ENCODE results near the gene CALCR.

Gene CALCR

DNA sequence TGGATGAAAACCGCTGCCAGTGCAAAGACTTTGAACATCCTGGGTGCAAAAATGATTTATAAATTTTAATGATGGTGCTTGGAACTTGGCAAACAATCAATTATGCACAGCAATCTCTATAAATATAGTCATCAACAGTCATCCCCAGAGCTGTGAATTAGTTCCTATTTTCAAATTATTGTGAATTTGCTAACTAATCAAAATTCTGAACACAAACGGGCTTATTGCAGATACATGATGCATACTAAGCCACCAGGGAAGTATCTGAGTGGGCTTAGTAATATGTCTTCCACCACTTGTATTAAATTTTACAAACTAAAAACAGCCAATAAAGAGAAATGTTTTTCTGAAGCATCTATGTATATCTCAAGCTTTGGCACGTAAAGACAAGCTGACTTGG lies 165.2 kb downstream of the CALCR start:
- Histone ChIP-seq H3K9me3 (ENCODE audit: low read depth, low read length) (no peaks in the 10 kb centered on the region), H3K9ac (ENCODE audit: insufficient read length) (no peak overlapping the region), H3K27ac (no peak overlapping the region), H3K4me3 (no peak overlapping the region), H3K36me3 (ENCODE audit: insufficient read depth, low read length) (no peaks in the 10 kb centered on the region)
- TF ChIP-seq FOXP2 (optimal IDR thresholded peaks at IDR 0.05; ENCODE audit: control extremely low read depth, extremely low read length, insufficient read depth) (no peak), EZH2 (IDR thresholded peaks at IDR 0.05) (no peak), POLR2AphosphoS5 (IDR thresholded peaks at IDR 0.05; ENCODE audit: borderline replicate concordance, low read depth, low read length) (no peak)
- no peak for DNase-seq (ENCODE audit: low read depth, low spot score)

DNA sequence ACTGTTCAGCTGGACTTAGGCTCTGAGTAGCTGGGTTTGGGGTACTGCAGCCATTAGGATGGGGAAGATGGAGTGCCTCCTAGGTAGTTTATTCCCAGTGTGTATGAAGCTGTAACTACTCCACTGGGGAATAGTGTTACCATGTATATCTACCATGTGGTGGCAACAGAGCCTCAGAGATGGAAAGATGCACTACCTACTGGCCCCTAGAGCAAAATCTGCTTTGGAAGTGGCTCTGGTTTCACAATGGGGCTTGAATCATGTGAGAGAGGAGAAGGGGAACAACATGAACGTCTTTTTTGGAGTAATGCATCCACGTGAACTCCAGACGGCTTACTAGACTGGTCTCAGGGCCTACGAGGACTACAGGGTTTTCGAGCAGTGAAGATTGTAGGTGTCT lies 167.3 kb downstream of the CALCR start:
- Histone ChIP-seq H3K36me3 (ENCODE audit: insufficient read depth, low read length) (no peaks in the 10 kb centered on the region), H3K4me3 (no peak overlapping the region), H3K9ac (ENCODE audit: insufficient read length) (no peak overlapping the region), H3K9me3 (ENCODE audit: low read depth, low read length) (no peaks in the 10 kb centered on the region), H3K27ac (no peak overlapping the region)
- TF ChIP-seq EZH2 (IDR thresholded peaks at IDR 0.05) (no peak), FOXP2 (optimal IDR thresholded peaks at IDR 0.05; ENCODE audit: control extremely low read depth, extremely low read length, insufficient read depth) (no peak), POLR2AphosphoS5 (IDR thresholded peaks at IDR 0.05; ENCODE audit: borderline replicate concordance, low read depth, low read length) (no peak)
- no peak for DNase-seq (ENCODE audit: low read depth, low spot score)

GRCh38 chr7:93402944-93403343 lies 171.6 kb downstream of the CALCR start:
- no peak for DNase-seq (ENCODE audit: low read depth, low spot score)
- Histone ChIP-seq H3K36me3 (ENCODE audit: insufficient read depth, low read length) (no peaks in the 10 kb centered on the region), H3K9ac (ENCODE audit: insufficient read length) (no peak overlapping the region), H3K27ac (no peak overlapping the region), H3K4me3 (no peak overlapping the region), H3K9me3 (ENCODE audit: low read depth, low read length) (no peaks in the 10 kb centered on the region)
- TF ChIP-seq FOXP2 (optimal IDR thresholded peaks at IDR 0.05; ENCODE audit: control extremely low read depth, extremely low read length, insufficient read depth) (no peak), EZH2 (IDR thresholded peaks at IDR 0.05) (no peak)

GRCh38 chr7:93399642-93400041 lies 174.9 kb downstream of the CALCR start:
- H3K9ac ChIP-seq (ENCODE audit: insufficient read length): no peak overlapping the region
- no peak overlapping the region for H3K27ac ChIP-seq
- H3K36me3 ChIP-seq (ENCODE audit: insufficient read depth, low read length): no peaks in the 10 kb centered on the region
- no peak overlapping the region for H3K4me3 ChIP-seq
- TF ChIP-seq FOXP2 (optimal IDR thresholded peaks at IDR 0.05; ENCODE audit: control extremely low read depth, extremely low read length, insufficient read depth) (no peak), POLR2AphosphoS5 (IDR thresholded peaks at IDR 0.05; ENCODE audit: borderline replicate concordance, low read depth, low read length) (no peak), EZH2 (IDR thresholded peaks at IDR 0.05) (no peak)
- DNase-seq (ENCODE audit: low read depth, low spot score): no peak
- no peaks in the 10 kb centered on the region for H3K9me3 ChIP-seq (ENCODE audit: low read depth, low read length)

DNA sequence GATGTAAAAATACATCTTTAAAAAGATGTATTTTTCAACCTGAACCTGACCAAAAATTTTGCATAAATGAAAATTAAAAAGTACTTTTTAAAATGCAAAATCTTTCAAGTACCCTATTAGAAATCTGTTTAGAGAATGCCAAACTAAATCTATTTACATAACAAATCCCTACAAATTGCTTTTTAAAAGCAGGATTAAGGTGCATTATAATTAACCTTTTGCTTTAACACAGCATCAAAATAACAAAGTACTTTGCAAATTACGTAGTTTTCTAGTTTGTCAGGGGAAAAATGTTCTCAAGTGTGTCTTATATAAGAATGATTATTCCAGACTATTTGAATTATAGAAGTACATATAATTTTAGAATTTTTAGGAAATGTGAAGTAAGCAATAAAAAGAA lies 181.5 kb downstream of the CALCR start:
- TF ChIP-seq FOXP2 (optimal IDR thresholded peaks at IDR 0.05; ENCODE audit: control extremely low read depth, extremely low read length, insufficient read depth) (no peak), POLR2AphosphoS5 (IDR thresholded peaks at IDR 0.05; ENCODE audit: borderline replicate concordance, low read depth, low read length) (no peak), EZH2 (IDR thresholded peaks at IDR 0.05) (no peak)
- Histone ChIP-seq H3K9me3 (ENCODE audit: low read depth, low read length) (no peaks in the 10 kb centered on the region), H3K4me3 (no peak overlapping the region), H3K36me3 (ENCODE audit: insufficient read depth, low read length) (no peaks in the 10 kb centered on the region), H3K9ac (ENCODE audit: insufficient read length) (no peak overlapping the region), H3K27ac (no peak overlapping the region)
- DNase-seq (ENCODE audit: low read depth, low spot score): no peak

DNA sequence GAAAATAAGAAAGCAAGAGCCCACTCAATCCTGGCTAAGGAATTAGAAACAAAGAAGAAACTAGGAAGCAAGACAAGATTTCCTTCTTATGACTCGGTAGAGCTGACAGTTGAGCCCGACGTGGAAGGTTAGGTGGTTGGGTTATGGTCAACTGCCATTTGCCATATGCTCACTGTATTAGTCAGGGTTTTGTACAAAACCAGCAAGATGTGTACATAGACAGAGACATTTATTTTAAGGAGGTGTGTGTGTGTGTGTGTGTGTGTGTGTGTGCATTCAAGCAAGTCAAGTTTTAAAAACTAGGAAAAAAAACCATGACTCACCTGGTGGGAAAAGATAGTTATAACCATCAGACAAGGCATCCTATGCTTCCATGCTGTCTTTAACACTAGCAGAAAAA lies 183.9 kb downstream of the CALCR start:
- TF ChIP-seq FOXP2 (optimal IDR thresholded peaks at IDR 0.05; ENCODE audit: control extremely low read depth, extremely low read length, insufficient read depth) (no peak), POLR2AphosphoS5 (IDR thresholded peaks at IDR 0.05; ENCODE audit: borderline replicate concordance, low read depth, low read length) (no peak), EZH2 (IDR thresholded peaks at IDR 0.05) (no peak)
- H3K27ac ChIP-seq: no peak overlapping the region
- H3K9me3 ChIP-seq (ENCODE audit: low read depth, low read length): no peaks in the 10 kb centered on the region
- no peaks in the 10 kb centered on the region for H3K36me3 ChIP-seq (ENCODE audit: insufficient read depth, low read length)
- DNase-seq (ENCODE audit: low read depth, low spot score): no peak
- H3K4me3 ChIP-seq: no peak overlapping the region
- no peak overlapping the region for H3K9ac ChIP-seq (ENCODE audit: insufficient read length)

- Histone ChIP-seq H3K4me3 (no peak overlapping the region), H3K9me3 (ENCODE audit: low read depth, low read length) (no peaks in the 10 kb centered on the region)
Measured at GRCh38 chr7:93382362-93382761, 192.2 kb downstream of the CALCR start.

DNA sequence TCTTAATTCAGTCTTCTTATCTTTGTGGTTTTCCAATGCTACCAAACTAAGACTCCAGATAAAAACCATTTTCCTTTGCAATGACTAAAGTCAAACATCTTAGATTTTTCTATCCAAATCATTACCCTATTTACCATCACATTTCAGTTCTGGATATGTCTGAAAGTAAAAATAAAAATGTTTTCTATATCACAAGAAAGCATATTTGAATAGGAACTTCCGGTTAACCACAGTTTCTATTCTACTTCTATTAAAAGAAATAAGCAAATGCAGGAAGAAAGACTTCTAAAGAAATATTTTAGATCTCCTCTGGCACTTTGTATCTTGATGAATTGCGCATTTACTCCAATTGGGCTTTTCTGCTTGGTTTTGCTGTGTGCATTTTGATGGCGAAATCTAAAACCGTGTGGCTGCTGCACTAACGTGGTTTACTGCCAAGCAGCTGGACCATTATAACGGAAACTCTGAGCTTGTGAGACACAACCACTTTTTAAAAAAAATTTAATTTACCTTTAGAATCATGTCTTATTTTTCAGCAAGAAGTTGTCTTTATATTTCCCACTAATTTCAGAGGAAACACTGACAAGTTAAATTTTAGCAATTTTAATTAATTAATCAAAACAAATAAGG lies 196.3 kb downstream of the CALCR start:
- no peak for TF ChIP-seq POLR2AphosphoS5 (IDR thresholded peaks at IDR 0.05; ENCODE audit: borderline replicate concordance, low read depth, low read length)
- TF ChIP-seq FOXP2 (optimal IDR thresholded peaks at IDR 0.05; ENCODE audit: control extremely low read depth, extremely low read length, insufficient read depth): no peak
- no peak for TF ChIP-seq EZH2 (IDR thresholded peaks at IDR 0.05)
- no peak for DNase-seq (ENCODE audit: low read depth, low spot score)
- Histone ChIP-seq H3K4me3 (no peak overlapping the region), H3K9me3 (ENCODE audit: low read depth, low read length) (no peaks in the 10 kb centered on the region), H3K36me3 (ENCODE audit: insufficient read depth, low read length) (no peaks in the 10 kb centered on the region), H3K27ac (no peak overlapping the region), H3K9ac (ENCODE audit: insufficient read length) (no peak overlapping the region)

More at GRCh38 chr7:93382362-93382761, 192.2 kb downstream of the CALCR start:
- H3K36me3 ChIP-seq (ENCODE audit: insufficient read depth, low read length): no peaks in the 10 kb centered on the region
- no peak overlapping the region for H3K9ac ChIP-seq (ENCODE audit: insufficient read length)
- TF ChIP-seq FOXP2 (optimal IDR thresholded peaks at IDR 0.05; ENCODE audit: control extremely low read depth, extremely low read length, insufficient read depth): no peak
- no peak for TF ChIP-seq POLR2AphosphoS5 (IDR thresholded peaks at IDR 0.05; ENCODE audit: borderline replicate concordance, low read depth, low read length)
- no peak for TF ChIP-seq EZH2 (IDR thresholded peaks at IDR 0.05)
- H3K27ac ChIP-seq: no peak overlapping the region
- no peak for DNase-seq (ENCODE audit: low read depth, low spot score)

GRCh38 chr7:93375603-93376002 lies 198.9 kb downstream of the CALCR start:
- no peak for DNase-seq (ENCODE audit: low read depth, low spot score)
- H3K9ac ChIP-seq (ENCODE audit: insufficient read length): no peak overlapping the region
- no peak overlapping the region for H3K27ac ChIP-seq
- TF ChIP-seq FOXP2 (optimal IDR thresholded peaks at IDR 0.05; ENCODE audit: control extremely low read depth, extremely low read length, insufficient read depth) (no peak), POLR2AphosphoS5 (IDR thresholded peaks at IDR 0.05; ENCODE audit: borderline replicate concordance, low read depth, low read length) (no peak), EZH2 (IDR thresholded peaks at IDR 0.05) (no peak)
- H3K9me3 ChIP-seq (ENCODE audit: low read depth, low read length): no peaks in the 10 kb centered on the region
- H3K36me3 ChIP-seq (ENCODE audit: insufficient read depth, low read length): no peaks in the 10 kb centered on the region
- no peak overlapping the region for H3K4me3 ChIP-seq

Measured in SK-N-MC (cell line).